Activated T-cell treated with anti-CD3 and anti-CD28 coated beads for 24 hours (primary cell): ENCODE measurements around the gene TTC9.
A peak's percentile ranks its signal among the peaks of the same experiment; 100 is the strongest.

Source experiments
- DNase-seq: peaks from one replicate; pipeline ENCODE4 v3.0.0-alpha.2; 2020; ENCODE audit warnings: low read depth

Gene TTC9

GRCh38 chr14:70645892-70646291 lies 4.2 kb downstream of the TTC9 start:
- no peak for DNase-seq

- DNase-seq: no peak
Observed at GRCh38 chr14:70646705-70647104, 5.0 kb downstream of the TTC9 start.

- no peak for DNase-seq
Observed at GRCh38 chr14:70648346-70648745, 6.6 kb downstream of the TTC9 start.

- DNase-seq: no peak
Observed at GRCh38 chr14:70649803-70650202, 8.1 kb downstream of the TTC9 start.

GRCh38 chr14:70651522-70651921 lies 9.8 kb downstream of the TTC9 start:
- no peak for DNase-seq

GRCh38 chr14:70652871-70653270 lies 11.2 kb downstream of the TTC9 start:
- DNase-seq: no peak

GRCh38 chr14:70653662-70654061 lies 11.9 kb downstream of the TTC9 start:
- DNase-seq: no peak

- DNase-seq: no peak
Observed at GRCh38 chr14:70654632-70655031, 12.9 kb downstream of the TTC9 start.

GRCh38 chr14:70655110-70655826 lies 13.6 kb downstream of the TTC9 start:
- DNase-seq: peak; percentile 56

GRCh38 chr14:70658899-70659298 lies 17.2 kb downstream of the TTC9 start:
- no peak for DNase-seq

GRCh38 chr14:70660967-70661893 lies 19.5 kb downstream of the TTC9 start:
- DNase-seq: no peak

- no peak for DNase-seq
Observed at GRCh38 chr14:70662080-70662479, 20.4 kb downstream of the TTC9 start.

- no peak for DNase-seq
Observed at GRCh38 chr14:70662816-70663215, 21.1 kb downstream of the TTC9 start.

- DNase-seq: no peak
Observed at GRCh38 chr14:70663707-70664179, 22.0 kb downstream of the TTC9 start.

- DNase-seq: no peak
Observed at GRCh38 chr14:70664698-70665447, 23.2 kb downstream of the TTC9 start.

- DNase-seq: no peak
Observed at GRCh38 chr14:70665448-70666360, 24.0 kb downstream of the TTC9 start.

- DNase-seq: no peak
Observed at GRCh38 chr14:70666361-70666686, 24.6 kb downstream of the TTC9 start.

GRCh38 chr14:70670992-70671651 lies 29.4 kb downstream of the TTC9 start:
- DNase-seq: no peak

- no peak for DNase-seq
Observed at GRCh38 chr14:70671652-70672644, 30.2 kb downstream of the TTC9 start.

GRCh38 chr14:70677341-70677740 lies 35.6 kb downstream of the TTC9 start:
- no peak for DNase-seq
